Measurements from ENCODE around the gene PTPRO.

GRCh38 chr12:15541996-15542631 lies 219.8 kb downstream of the PTPRO start:
- no peak for TF ChIP-seq CTCF (IDR thresholded peaks at IDR 0.05)
- TF ChIP-seq POLR2A (IDR thresholded peaks at IDR 0.05) = no peak

Data from body of pancreas (tissue), 4 donors.